CD4-positive, alpha-beta T cell (primary cell): Measurements from ENCODE around the gene CHST12. TPM values are rescaled to one million over a fixed set of nuclear protein-coding genes. Genes with fewer than 3 reads are reported as not detected.
A peak's percentile ranks its signal among the peaks of the same experiment; 100 is the strongest.
"Not testable (repeated sequence)": the region's sequence is repeated elsewhere in the genome, so short reads cannot be mapped to it uniquely, and the experiment has no call there.

ENCODE experiments used
- ATAC-seq: fragments of 200-7000 bp; cut with Tn5 transposase; one replicate; pipeline ENCODE4 v1.10.0; 2022; ENCODE audit warnings: mild to moderate bottlenecking; ENCODE audit not compliant: poor library complexity
- CTCF ChIA-PET: fragments of 350-600 bp; sonication (Branson Sonifier 250); formaldehyde crosslinking; loops from one replicate; lab custom pipeline; 2021; ENCODE audit warnings: antibody characterized with exemption, inconsistent platforms; lab: Charles Lee
- POLR2A ChIA-PET: fragments of 350-600 bp; sonication (Branson Sonifier 250); formaldehyde crosslinking; loops from one replicate; lab custom pipeline; 2021; ENCODE audit warnings: antibody characterized with exemption, inconsistent platforms; lab: Charles Lee
- DNase-seq, 14 experiments: peaks; one replicate each; pipeline ENCODE4 v3.0.0-alpha.2; 2013 to 2020; ENCODE audit warnings: mixed read lengths in 2 of 14
- H3K27ac ChIP-seq, 2 donors: one replicate each; pipeline versions ENCODE4 v1.5.1 to v1.7.0; 2013; ENCODE audit warnings: low read length in 2 of 2, low read depth in 1 of 2, mild to moderate bottlenecking in 1 of 2
- H3K27me3 ChIP-seq, 2 experiments: 1 replicate in 1 of 2; 2 replicates in 1 of 2; pipeline versions ENCODE4 v1.6.1 to v1.7.0; 2013; ENCODE audit warnings: low read length in 2 of 2, control low read depth in 1 of 2, mild to moderate bottlenecking in 1 of 2, moderate library complexity in 1 of 2; ENCODE audit not compliant: insufficient read depth in 2 of 2, control insufficient read depth in 1 of 2
- H3K36me3 ChIP-seq: one replicate; pipeline ENCODE4 v1.6.1; 2013; ENCODE audit warnings: low read length, control low read depth; ENCODE audit not compliant: insufficient read depth
- H3K4me1 ChIP-seq: one replicate; pipeline ENCODE4 v1.6.1; 2013; ENCODE audit warnings: low read length, control low read depth; ENCODE audit not compliant: insufficient read depth
- H3K4me3 ChIP-seq: one replicate; pipeline ENCODE4 v1.5.1; 2013; ENCODE audit warnings: mild to moderate bottlenecking, low read length, moderate library complexity
- H3K9me3 ChIP-seq, 2 experiments: 1 replicate in 1 of 2; 2 replicates in 1 of 2; pipeline versions ENCODE4 v1.6.1 to v1.7.0; 2013; ENCODE audit warnings: low read length in 2 of 2, mild to moderate bottlenecking in 2 of 2, control low read depth in 1 of 2, moderate library complexity in 1 of 2; ENCODE audit not compliant: control insufficient read depth in 1 of 2, insufficient read depth in 1 of 2
- H3K27ac Mint-ChIP-seq: one replicate; pipeline ENCODE4 v1.8.0; 2020; ENCODE audit warnings: mixed read lengths
- H3K27me3 Mint-ChIP-seq: one replicate; pipeline ENCODE4 v1.8.0; 2021; ENCODE audit warnings: mixed read lengths
- H3K36me3 Mint-ChIP-seq: one replicate; pipeline ENCODE4 v1.8.0; 2021; ENCODE audit warnings: low read depth, mixed read lengths
- H3K4me1 Mint-ChIP-seq: one replicate; pipeline ENCODE4 v1.8.0; 2021; ENCODE audit warnings: low read depth, mixed read lengths
- H3K4me3 Mint-ChIP-seq: one replicate; pipeline ENCODE4 v1.8.0; 2020; ENCODE audit warnings: mild to moderate bottlenecking, mixed read lengths
- H3K9me3 Mint-ChIP-seq: one replicate; pipeline ENCODE4 v1.8.0; 2020; ENCODE audit warnings: mixed read lengths
- intact Hi-C, 2 experiments: fragments of 100-400 bp; cut with DNase I in 1 of 2; cut with micrococcal nuclease in 1 of 2; formaldehyde crosslinking; loops; one replicate each; pipeline versions ENCODE4 v1.15.1 to v1.9.0; 2023 to 2025; cut with DNase I, micrococcal nuclease
- total RNA-seq, 174 experiments: library from RNA in 2 of 174; stranded (reverse) in 2 of 174; gene quantifications; one replicate each; pipeline ENCODE4 v1.2.3 and lab custom pipeline; 2021 to 2026
- TF ChIP-seq, protein P1 (sequence below): fragments of 200-600 bp; IDR thresholded peaks from one replicate; pipeline ENCODE4 v1.8.0; 2022; ENCODE audit warnings: antibody characterized with exemption, mild to moderate bottlenecking

CHST12 gene
- total RNA-seq, 2 experiments from 2014 or later: 6.6 to 8.6 TPM

DNA sequence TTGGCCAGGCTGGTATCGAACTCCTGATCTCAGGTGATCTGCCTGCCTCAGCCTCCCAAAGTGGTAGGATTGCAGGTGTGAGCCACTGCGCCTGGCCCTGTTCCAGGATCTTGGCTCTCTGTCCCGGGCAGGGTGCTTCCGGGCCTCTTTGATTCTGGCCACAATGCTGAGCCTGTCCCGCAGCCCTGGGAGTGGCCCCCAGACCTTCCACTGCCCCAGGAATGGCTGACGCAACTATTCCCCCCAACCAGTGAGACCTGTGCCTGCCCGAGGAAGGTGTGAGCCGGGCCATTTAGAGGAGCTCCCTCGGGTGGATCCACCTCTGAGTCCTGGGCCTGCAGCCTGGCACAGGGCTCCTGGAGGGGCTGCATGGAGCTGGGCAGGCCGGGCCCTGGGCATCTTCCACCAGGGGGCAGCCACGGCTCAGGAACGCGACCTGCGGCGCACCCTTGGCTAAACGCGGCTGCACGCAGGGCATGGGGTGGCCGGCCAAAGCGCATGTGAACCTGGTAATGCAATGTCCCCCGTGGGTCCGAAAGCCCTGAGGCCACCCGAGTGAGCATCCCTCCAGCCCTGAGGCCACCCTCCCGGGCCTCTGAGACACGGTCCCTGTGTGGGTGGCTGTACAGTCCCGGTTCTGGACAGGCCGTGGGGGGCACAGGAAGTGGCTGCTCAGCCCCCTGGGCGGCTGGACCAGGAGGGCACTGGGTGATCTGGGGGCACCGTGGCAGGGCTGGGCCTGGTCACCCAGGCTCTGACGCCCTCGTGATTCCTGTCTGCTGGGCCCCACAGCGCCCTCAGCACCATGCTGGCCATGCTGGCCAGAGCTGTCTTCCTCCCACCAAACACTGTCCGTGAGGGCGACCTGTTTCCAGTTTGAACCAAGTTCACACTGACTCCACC, 48.0 kb downstream of the CHST12 start:
- H3K4me3 Mint-ChIP-seq: no peak overlapping the region
- Histone ChIP-seq H3K4me1 (peaks cover 12% of the 10 kb centered on the region), H3K4me3 (peak overlapping the region; percentile 46), H3K27me3 (peaks cover 0 to 9% of the 10 kb centered on the region in 2 experiments), H3K9me3 (no peaks in the 10 kb centered on the region), H3K27ac (no peak overlapping the region), H3K36me3 (peaks cover 2% of the 10 kb centered on the region)
- ChIA-PET POLR2A (interaction anchor here (1.3 kb wide), 1 partner anchor 47 kb away, joined by 3 read pairs; no protein-coding TSS in a partner anchor), CTCF (interaction anchor here (0.6 to 1.9 kb wide), 13 partner anchors 13 to 267 kb away, joined by 3 to 13 read pairs (median 3); no protein-coding TSS in a partner anchor)
- H3K27me3 Mint-ChIP-seq: no peaks in the 10 kb centered on the region
- H3K9me3 Mint-ChIP-seq: no peaks in the 10 kb centered on the region
- intact Hi-C loops: loop anchor here (1.0 to 10.0 kb wide), 5 partner anchors 116 to 703 kb away; no protein-coding TSS in a partner anchor
- no peaks in the 10 kb centered on the region for H3K4me1 Mint-ChIP-seq
- DNase-seq (peak; percentile 61 to 87 (median 72)), ATAC-seq (peak; percentile 95)
- TF ChIP-seq, protein P1, sequence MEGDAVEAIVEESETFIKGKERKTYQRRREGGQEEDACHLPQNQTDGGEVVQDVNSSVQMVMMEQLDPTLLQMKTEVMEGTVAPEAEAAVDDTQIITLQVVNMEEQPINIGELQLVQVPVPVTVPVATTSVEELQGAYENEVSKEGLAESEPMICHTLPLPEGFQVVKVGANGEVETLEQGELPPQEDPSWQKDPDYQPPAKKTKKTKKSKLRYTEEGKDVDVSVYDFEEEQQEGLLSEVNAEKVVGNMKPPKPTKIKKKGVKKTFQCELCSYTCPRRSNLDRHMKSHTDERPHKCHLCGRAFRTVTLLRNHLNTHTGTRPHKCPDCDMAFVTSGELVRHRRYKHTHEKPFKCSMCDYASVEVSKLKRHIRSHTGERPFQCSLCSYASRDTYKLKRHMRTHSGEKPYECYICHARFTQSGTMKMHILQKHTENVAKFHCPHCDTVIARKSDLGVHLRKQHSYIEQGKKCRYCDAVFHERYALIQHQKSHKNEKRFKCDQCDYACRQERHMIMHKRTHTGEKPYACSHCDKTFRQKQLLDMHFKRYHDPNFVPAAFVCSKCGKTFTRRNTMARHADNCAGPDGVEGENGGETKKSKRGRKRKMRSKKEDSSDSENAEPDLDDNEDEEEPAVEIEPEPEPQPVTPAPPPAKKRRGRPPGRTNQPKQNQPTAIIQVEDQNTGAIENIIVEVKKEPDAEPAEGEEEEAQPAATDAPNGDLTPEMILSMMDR: peak; percentile 83
- no peaks in the 10 kb centered on the region for H3K36me3 Mint-ChIP-seq
- no peak overlapping the region for H3K27ac Mint-ChIP-seq

DNA sequence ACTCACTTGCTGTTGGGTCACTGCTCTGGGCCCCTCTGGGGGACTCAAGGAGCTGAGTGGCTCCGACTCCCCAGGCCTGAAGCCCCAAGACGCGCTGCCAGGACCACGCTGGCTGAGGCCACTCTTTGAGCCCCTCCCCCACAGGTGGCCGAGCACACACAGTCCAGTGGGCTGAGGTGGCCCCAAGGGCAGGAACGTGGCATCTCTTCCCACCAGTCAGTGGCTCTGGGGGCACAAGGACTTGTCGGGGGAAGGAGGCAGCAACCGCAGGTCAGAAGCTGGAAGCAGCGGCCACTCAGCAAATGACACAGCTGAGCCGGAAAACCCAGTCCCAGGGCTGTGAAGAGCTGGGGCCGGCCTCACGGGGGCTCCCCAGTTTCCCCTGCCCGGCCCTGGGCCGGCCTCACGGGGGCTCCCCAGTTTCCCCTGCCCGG, 48.7 kb downstream of the CHST12 start:
- Histone ChIP-seq H3K27me3 (peaks cover 0 to 9% of the 10 kb centered on the region in 2 experiments), H3K9me3 (no peaks in the 10 kb centered on the region), H3K27ac (no peak overlapping the region), H3K4me3 (peak overlapping the region; percentile 46), H3K36me3 (no peaks in the 10 kb centered on the region), H3K4me1 (peaks cover 12% of the 10 kb centered on the region)
- TF ChIP-seq, protein P1: no peak
- ChIA-PET POLR2A (interaction anchor here (1.3 kb wide), 1 partner anchor 47 kb away, joined by 3 read pairs; no protein-coding TSS in a partner anchor), CTCF (interaction anchor here (0.6 to 1.9 kb wide), 6 partner anchors 13 to 267 kb away, joined by 3 to 13 read pairs (median 4); no protein-coding TSS in a partner anchor)
- Mint-ChIP-seq H3K36me3 (no peaks in the 10 kb centered on the region), H3K4me1 (no peaks in the 10 kb centered on the region), H3K9me3 (no peaks in the 10 kb centered on the region), H3K27ac (no peak overlapping the region), H3K4me3 (no peak overlapping the region), H3K27me3 (no peaks in the 10 kb centered on the region)
- DNase-seq (peak in 3 of 14 experiments; percentile 18 to 54 (median 49)), ATAC-seq (no peak)
- intact Hi-C loops: loop anchor here (5.0 to 10.0 kb wide), 3 partner anchors 115 to 703 kb away; no protein-coding TSS in a partner anchor

DNA sequence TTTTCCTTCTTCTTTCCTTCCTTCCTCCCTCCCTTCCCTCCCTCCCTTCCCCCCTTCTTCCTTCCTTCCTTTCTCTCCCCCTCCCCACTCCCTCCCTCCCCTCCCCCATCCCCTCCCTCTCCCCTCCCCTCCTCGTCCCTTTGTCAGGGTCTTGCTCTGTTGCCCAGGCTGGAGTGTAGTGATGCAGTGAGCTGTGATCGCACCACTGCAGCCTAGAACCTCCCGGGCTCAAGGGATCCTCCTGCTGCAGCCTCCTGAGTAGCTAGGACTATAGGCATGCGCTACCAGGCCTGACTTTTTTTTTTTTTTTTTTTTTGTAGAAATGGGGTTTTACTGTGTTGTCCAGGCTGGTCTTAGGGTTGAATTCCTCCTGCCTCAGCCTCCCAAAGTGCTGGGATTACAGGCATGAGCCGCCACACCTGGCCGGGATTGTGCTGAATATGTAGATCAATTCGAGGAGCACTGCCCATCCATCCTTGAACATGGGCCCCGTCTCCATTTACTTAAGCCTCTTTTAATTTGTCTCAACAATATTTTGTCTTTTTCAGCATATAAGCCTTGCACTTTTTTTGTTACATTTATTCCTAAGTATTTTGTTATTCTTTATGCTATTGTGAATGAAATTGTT, 49.3 kb downstream of the CHST12 start:
- DNase-seq (no peak), ATAC-seq (no peak)
- ChIA-PET POLR2A (no interaction called here), CTCF (interaction anchor here (1.4 to 1.9 kb wide), 3 partner anchors 218 to 257 kb away, joined by 7 to 13 read pairs (median 7); no protein-coding TSS in a partner anchor)
- H3K36me3 ChIP-seq: no peaks in the 10 kb centered on the region
- intact Hi-C loops: loop anchor here (5.0 to 10.0 kb wide), 3 partner anchors 115 to 702 kb away; no protein-coding TSS in a partner anchor
- TF ChIP-seq, protein P1: no peak
- H3K27me3 ChIP-seq: peaks cover 0 to 9% of the 10 kb centered on the region in 2 experiments
- H3K27ac Mint-ChIP-seq: no peak overlapping the region
- no peak overlapping the region for H3K27ac ChIP-seq
- no peaks in the 10 kb centered on the region for H3K9me3 ChIP-seq
- H3K9me3 Mint-ChIP-seq: no peaks in the 10 kb centered on the region
- no peak overlapping the region for H3K4me3 ChIP-seq
- H3K36me3 Mint-ChIP-seq: no peaks in the 10 kb centered on the region
- H3K4me1 Mint-ChIP-seq: no peaks in the 10 kb centered on the region
- no peaks in the 10 kb centered on the region for H3K27me3 Mint-ChIP-seq
- H3K4me1 ChIP-seq: peaks cover 17% of the 10 kb centered on the region
- H3K4me3 Mint-ChIP-seq: no peak overlapping the region

- not testable (repeated sequence) for H3K4me1 Mint-ChIP-seq, H3K27ac ChIP-seq, DNase-seq, H3K9me3 ChIP-seq, H3K36me3 ChIP-seq, H3K27me3 ChIP-seq, ATAC-seq, H3K9me3 Mint-ChIP-seq, H3K4me3 ChIP-seq, H3K27ac Mint-ChIP-seq, H3K4me3 Mint-ChIP-seq, H3K27me3 Mint-ChIP-seq, H3K36me3 Mint-ChIP-seq
- intact Hi-C loops: loop anchor here (5.0 to 10.0 kb wide), 3 partner anchors 113 to 701 kb away; no protein-coding TSS in a partner anchor
- POLR2A ChIA-PET: interaction anchor here (0.6 kb wide), 1 partner anchor 82 kb away, joined by 3 read pairs; no protein-coding TSS in a partner anchor
- CTCF ChIA-PET: interaction anchor here (1.5 kb wide), 1 partner anchor 256 kb away, joined by 7 read pairs; no protein-coding TSS in a partner anchor
- peaks cover 22% of the 10 kb centered on the region for H3K4me1 ChIP-seq
These were observed 50.4 kb downstream of the CHST12 start for GRCh38 chr7:2453849-2454248.
